SK-N-SH (cell line): ENCODE data around the gene ELL3.

ENCODE experiments used
- CTCF ChIP-seq: fragments of 200-600 bp; sonication (generic); IDR thresholded peaks from 2 replicates; pipeline ENCODE4 v1.6.1; 2017; ENCODE audit warnings: antibody characterized with exemption, mild to moderate bottlenecking, moderate library complexity
- EZH2phosphoT487 ChIP-seq: fragments of 200-600 bp; sonication (generic); IDR thresholded peaks from 2 replicates; pipeline ENCODE4 v1.6.1; 2017; ENCODE audit warnings: low read depth, mixed run types, mild to moderate bottlenecking, antibody characterized with exemption, moderate library complexity, borderline replicate concordance
- IRF3 ChIP-seq: fragments of 150-350 bp; IDR thresholded peaks from 2 replicates; pipeline ENCODE4 v1.6.1; 2016; ENCODE audit warnings: mild to moderate bottlenecking, low read depth, low read length
- TAF1 ChIP-seq: IDR thresholded peaks from 2 replicates; pipeline ENCODE4 v1.6.1; 2012; ENCODE audit warnings: low read depth, mild to moderate bottlenecking, low read length, moderate library complexity, borderline replicate concordance
- USF1 ChIP-seq: IDR thresholded peaks from 2 replicates; pipeline ENCODE4 v1.4.0; 2012; ENCODE audit warnings: low read depth, borderline replicate concordance

- TF ChIP-seq CTCF (peak; percentile 74), EZH2phosphoT487 (no peak), USF1 (no peak), TAF1 (no peak), IRF3 (no peak)
These were observed 625 bp upstream of the ELL3 start for GRCh38 chr15:43777267-43777914.
